Erythroblast (primary cell): ENCODE results near the gene CASP8AP2.
"Not testable (repeated sequence)": the region's sequence is repeated elsewhere in the genome, so short reads cannot be mapped to it uniquely, and the experiment has no call there.

Source experiments
- GATA1 ChIP-seq: IDR thresholded peaks from 2 replicates; pipeline ENCODE4 v1.6.1; 2011; ENCODE audit warnings: low read depth, mild to moderate bottlenecking, control low read depth, low read length, moderate library complexity
- POLR2A ChIP-seq: IDR thresholded peaks from 2 replicates; pipeline ENCODE4 v1.6.1; 2011; ENCODE audit warnings: mild to moderate bottlenecking, low read length

DNA sequence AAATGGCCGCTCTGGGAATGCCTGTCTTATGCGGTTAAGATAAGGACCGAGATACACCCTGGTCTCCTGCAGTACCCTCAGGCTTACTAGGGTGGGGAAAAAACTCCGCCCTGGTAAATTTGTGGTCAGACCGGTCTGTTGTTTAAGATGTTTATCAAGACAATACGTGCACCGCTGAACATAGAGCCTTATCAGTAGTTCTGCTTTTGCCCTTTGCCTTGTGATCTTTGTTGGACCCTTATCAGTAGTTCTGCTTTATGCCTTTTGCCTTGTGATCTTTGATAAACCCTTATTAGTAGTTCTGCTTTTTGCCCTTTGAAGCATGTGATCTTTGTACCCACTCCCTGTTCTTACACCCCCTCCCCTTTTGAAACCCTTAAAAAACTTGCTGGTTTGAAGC lies 46.4 kb upstream of the CASP8AP2 start:
- not testable (repeated sequence) for TF ChIP-seq POLR2A, GATA1
